ENCODE measurements around the gene APOA1.
A peak's percentile ranks its signal among the peaks of the same experiment; 100 is the strongest.
"Not testable (repeated sequence)": the region's sequence is repeated elsewhere in the genome, so short reads cannot be mapped to it uniquely, and the experiment has no call there.

Gene APOA1

DNA sequence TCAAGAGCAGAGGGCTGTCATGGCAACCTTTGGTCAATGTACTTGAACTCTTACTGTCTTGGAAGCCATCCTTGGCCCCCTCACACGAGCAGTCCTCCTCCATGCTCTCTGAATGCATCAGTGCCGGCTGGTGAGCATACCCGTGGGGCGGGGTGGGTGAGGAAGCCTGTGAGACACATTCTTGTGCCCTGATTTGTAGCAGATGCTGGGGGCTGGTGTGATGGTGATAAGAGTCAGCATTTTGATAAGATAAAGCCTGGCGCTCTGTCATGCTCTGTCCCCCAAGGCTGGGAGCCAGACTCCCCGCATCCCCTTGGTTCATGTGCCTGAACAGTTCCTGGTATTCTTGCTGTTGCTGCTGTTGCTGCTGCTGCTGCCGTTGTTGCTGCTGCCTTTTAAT is 20.5 kb upstream of the APOA1 start:
- no peak for DNase-seq (ENCODE audit: low read depth)

GRCh38 chr11:116857316-116857715 is 19.9 kb upstream of the APOA1 start:
- DNase-seq (ENCODE audit: low read depth), result no peak

- DNase-seq (ENCODE audit: low read depth), result no peak
Observed at GRCh38 chr11:116856423-116856822, 19.0 kb upstream of the APOA1 start.

DNA sequence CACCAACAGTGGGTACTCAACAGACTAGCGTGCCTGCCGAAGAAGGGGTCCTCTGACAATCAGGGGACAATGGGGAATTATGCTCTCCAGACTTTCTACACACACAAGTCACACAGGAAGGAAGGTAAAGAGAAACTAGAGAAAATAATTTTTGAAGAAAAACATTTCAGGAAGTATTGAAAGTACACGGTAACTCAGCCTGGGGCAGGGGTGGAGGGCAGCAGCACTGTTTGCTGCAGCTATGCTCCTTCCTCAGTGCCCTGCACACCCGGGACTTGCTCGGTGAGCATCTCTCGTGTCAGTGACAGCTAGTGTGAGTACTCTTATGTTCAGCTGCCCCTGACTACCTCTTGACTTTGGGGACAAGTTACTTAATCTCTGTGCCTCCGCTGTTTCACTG is 18.0 kb upstream of the APOA1 start:
- no peak for DNase-seq (ENCODE audit: low read depth)

GRCh38 chr11:116853461-116854073 is 16.1 kb upstream of the APOA1 start:
- DNase-seq (ENCODE audit: low read depth), result peak; percentile 61

GRCh38 chr11:116852261-116853031 is 15.0 kb upstream of the APOA1 start:
- peak; percentile 22 for DNase-seq (ENCODE audit: low read depth)

- no peak for DNase-seq (ENCODE audit: low read depth)
Observed at GRCh38 chr11:116851626-116852025, 14.2 kb upstream of the APOA1 start.

- DNase-seq (ENCODE audit: low read depth), result no peak
Observed at GRCh38 chr11:116849486-116849885, 12.1 kb upstream of the APOA1 start.

- no peak for DNase-seq (ENCODE audit: low read depth)
Observed at GRCh38 chr11:116849060-116849459, 11.6 kb upstream of the APOA1 start.

DNA sequence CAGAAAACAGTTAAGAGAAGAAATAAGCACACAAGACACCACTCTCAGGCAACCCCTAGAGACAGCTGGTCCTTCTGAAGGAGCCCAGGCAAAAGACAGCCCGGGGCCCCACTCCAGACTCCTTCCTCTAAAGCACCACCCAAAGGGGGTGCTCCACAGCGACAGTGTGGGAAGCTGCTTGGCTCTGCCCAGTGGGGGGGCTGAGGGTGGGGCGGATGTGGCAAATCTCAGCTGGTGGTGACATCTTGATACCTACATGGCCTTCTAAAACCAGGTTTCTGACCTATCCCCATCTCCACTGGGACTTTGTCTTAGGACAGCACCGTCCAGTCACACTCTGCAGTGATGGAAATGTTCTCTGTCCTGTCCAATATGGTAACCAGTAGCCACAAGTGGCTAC is 10.2 kb upstream of the APOA1 start:
- no peak for DNase-seq (ENCODE audit: low read depth)

GRCh38 chr11:116844722-116845121 is 7.3 kb upstream of the APOA1 start:
- DNase-seq (ENCODE audit: low read depth), result no peak

DNA sequence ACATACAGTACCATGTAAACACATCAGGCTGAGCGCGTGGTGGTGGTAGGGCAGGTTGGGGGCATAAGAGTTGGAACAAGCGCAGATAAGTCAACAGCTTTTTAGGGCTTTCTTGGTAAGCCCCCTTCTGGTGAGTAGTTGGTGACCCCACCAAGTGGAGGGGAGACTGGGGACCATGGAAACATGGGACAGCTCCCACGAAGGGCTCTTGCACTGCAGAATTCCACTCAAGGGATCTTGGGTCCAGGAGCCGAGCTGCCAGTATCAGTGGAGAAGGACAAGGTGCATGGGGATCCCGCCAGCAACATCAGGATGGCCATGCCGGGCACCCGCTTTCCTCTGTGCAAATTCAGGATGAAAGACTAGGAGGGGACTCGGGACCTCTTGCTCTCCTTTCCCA is 6.2 kb upstream of the APOA1 start:
- no peak for DNase-seq (ENCODE audit: low read depth)

- DNase-seq (ENCODE audit: low read depth), result no peak
Observed at GRCh38 chr11:116842909-116843308, 5.5 kb upstream of the APOA1 start.

DNA sequence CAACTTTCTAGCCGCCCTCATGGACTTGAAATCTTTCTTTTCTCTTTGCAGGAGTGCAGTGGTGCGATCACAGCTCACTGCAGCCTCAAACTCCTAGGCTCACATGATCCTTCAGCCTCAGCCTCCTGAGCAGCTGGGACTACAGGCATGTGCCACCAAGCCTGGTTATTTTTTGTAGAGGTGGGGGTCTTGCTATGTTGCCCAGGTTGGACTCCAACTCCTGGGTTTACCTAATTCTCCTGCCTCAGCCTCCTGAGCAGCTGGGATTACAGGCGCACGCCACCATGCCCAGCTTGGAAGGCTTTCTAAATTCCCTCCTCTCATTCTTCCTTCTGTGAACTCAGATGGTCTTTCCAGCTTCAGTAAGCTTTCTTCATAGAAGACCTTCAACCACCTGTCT is 4.7 kb upstream of the APOA1 start:
- no peak for DNase-seq (ENCODE audit: low read depth)

DNA sequence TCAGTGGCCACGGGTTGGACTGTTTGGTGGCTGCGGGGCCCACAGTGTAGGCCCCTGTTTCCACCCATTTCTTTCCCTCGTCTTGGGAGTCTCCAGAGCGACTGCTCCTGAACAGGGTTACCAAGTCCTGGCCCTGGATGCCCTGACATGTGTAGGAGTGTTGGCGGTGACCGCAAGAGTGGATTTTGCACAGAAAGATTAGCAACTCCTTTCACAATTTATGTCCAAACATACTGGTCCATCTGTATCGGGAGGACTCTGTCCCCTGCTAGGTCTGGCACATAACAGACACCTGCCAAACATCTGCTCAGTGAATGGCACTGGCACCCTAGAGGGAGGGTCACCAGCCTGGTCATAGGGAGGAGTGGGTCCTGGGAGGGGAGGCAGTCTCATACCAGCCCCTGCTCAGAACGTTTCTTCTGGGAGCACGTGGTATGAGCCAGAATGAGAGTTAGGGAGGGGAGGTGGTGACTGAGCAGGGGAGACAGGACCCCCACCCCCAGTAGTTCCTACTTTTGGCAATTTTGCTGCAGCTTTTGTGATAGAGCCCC is 3.4 kb upstream of the APOA1 start:
- DNase-seq (ENCODE audit: low read depth), result no peak

DNA sequence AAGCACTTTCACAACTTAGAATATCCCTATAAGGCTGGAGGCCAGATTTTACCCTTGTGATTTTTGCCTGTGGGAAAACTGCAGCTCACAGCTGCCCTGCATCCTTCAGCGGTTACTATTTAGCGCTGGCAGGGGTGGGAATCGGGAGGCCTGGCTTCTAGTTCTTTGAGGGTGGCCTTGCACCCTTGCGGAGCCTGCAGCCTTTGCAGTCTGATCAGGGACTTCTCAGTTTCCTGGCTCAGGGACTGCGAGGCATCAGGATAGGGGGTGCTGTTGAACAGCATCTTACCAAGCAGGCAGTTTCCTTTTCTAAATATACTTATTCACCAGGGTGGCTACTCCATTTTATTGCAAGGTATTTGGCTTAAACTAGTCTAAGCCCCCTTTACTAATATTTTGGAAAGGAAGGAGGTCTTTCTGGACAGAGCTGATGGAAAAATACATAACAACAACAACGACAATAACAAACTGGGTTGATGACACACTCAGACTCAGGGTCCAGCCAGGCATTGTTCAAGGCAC is 2.9 kb upstream of the APOA1 start:
- DNase-seq (ENCODE audit: low read depth), result peak; percentile 23

DNA sequence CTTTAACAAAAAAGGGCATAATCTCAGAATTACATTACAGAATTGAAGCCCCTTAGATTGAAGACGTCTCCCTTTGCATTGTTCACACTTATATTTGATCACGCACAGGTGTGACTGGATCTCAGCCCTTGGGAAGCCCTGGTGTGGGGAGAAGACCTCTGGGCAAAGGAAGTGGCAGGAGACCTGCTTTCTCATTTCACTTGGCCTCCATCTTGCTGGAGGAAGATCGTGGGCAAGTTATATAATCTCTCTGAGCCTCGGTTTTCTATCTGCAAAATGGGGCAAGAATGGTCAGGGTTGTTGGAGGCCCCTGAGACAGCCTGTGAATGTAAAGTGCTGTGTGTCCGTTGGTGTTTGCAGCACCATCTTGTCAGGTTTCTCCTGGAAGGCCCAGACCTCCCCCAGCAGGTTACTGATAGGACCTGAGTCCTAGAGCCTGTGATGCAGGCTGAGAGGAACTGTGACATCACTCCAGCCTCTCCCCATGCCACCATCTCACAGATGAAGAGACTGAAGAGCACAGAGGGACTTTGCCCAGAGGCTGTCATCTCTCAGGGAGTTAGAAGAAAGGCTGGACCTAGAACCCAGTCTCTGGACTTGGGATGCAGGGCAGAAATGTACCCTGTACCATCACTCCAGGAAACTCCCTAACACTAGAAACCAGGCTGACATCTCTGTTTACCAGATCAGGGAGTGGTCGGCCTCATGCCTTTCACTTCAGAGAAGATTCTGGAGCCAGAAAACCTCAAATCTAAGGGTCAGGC is 1.1 kb upstream of the APOA1 start:
- DNase-seq (ENCODE audit: low read depth), result no peak

- DNase-seq (ENCODE audit: low read depth), result no peak
Observed at GRCh38 chr11:116836632-116836991, 810 bp downstream of the APOA1 start.

- DNase-seq (ENCODE audit: low read depth), result peak; percentile 97
Observed at GRCh38 chr11:116835791-116836631, 1.4 kb downstream of the APOA1 start.

DNA sequence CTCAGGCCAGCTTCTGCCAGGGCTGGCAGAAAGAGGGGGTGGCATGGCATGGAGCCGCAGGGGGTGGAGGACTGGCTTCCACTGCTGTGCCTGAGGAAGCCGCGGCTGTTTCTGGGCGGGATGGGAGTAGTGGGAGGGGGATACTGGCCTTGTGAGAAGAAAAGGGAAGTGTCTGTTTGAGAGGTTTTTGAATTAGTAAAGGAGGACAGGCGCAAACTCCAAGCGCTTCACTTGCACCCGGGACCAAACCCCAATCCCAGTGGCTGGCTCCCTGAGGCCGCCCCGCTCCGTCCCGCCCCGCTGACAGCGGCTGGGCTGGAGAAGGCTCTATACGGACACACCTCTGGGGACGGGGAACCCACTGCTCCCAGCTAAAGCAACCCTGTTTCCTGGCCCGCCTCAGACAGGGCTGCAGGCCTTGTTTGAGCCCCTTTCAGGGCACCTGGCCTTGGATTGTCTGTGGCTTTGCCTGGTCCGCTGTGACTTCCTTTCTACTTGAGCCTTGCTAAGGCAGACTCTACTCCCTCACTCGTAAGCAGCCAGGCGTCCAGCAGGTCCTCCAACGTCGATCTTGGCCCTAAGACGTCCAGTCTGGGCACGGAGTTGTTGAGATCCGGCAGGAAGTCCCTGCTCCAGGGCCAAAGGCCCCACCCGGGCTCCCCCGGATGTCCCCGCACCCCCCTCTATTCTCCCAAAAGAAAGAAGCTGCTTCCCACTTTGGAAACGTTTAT is 2.2 kb downstream of the APOA1 start:
- DNase-seq (ENCODE audit: low read depth), result no peak

- DNase-seq (ENCODE audit: low read depth), result not testable (repeated sequence)
Observed at GRCh38 chr11:116834535-116835041, 2.8 kb downstream of the APOA1 start.
